Dedifferentiated amniotic fluid mesenchymal stem cell (primary cell): Measurements from ENCODE around the gene RCOR1.
"Not testable (repeated sequence)": the region's sequence is repeated elsewhere in the genome, so short reads cannot be mapped to it uniquely, and the experiment has no call there.

Source experiments
- DNase-seq: peaks from one replicate; pipeline ENCODE4 v3.0.0-alpha.2; 2016; ENCODE audit errors: extremely low spot score

Gene RCOR1

DNA sequence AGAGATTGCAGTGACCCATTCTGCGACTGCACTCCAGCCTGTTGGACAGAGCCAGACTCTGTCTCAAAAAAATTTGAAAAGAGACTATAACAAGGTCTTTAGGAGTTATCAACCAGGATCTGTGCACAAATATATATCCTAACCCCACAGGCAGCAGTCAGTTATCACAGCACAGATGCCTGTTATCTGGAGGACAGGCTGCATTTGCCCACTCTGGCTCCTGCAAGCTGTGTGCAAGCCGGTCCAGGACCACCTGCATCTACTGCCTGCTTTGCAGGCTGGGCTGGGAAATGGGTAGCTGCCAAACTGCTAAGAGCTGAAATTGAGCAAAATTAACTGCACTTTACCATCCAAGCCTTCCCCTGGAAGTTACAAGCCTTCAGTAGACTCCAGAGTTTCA lies 21.4 kb upstream of the RCOR1 start:
- no peak for DNase-seq

DNA sequence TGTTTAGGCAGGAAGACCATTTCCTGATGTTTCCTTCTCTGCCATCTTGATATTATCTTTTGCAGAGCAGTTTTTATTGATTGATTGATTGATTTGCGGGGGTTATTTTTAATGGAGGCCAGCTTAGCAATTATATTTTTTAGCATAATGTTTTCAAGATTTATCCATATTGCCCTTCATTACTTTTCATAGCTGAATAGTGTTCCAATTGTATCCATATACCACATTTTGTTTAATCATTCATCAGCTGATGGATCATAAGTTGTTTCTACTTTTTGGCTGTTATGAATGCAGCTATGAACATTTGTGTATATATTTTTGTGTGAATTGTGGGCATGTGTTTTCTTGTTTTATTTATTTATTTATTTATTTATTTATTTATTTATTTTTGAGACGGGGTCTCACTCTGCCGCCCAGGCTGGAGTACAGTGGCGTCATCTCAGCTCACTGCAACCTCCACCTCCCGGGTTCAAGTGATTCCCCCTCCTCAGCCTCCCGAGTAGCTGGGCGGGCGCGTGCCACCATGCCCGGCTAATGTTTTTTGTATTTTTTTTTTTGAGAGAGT lies 20.9 kb upstream of the RCOR1 start:
- DNase-seq: no peak

DNA sequence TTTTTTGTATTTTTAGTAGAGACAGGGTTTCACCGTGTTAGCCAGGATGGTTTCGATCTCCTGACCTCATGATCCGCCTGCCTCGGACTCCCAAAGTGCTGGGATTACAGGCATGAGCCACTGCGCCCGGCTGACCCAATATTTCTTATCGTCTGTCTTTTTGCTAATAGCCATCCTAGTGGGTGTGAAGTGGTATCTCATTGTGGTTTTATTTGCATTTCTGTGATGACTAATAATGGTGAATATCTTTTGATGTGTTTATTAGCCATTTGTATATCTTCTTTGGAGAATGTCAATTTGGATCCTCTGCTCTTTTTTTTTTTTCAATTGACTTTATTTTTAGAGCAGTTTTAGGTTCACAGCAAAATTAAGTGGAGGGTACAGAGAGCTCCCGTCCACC lies 19.3 kb upstream of the RCOR1 start:
- not testable (repeated sequence) for DNase-seq

GRCh38 chr14:102573591-102574046 lies 18.8 kb upstream of the RCOR1 start:
- no peak for DNase-seq

DNA sequence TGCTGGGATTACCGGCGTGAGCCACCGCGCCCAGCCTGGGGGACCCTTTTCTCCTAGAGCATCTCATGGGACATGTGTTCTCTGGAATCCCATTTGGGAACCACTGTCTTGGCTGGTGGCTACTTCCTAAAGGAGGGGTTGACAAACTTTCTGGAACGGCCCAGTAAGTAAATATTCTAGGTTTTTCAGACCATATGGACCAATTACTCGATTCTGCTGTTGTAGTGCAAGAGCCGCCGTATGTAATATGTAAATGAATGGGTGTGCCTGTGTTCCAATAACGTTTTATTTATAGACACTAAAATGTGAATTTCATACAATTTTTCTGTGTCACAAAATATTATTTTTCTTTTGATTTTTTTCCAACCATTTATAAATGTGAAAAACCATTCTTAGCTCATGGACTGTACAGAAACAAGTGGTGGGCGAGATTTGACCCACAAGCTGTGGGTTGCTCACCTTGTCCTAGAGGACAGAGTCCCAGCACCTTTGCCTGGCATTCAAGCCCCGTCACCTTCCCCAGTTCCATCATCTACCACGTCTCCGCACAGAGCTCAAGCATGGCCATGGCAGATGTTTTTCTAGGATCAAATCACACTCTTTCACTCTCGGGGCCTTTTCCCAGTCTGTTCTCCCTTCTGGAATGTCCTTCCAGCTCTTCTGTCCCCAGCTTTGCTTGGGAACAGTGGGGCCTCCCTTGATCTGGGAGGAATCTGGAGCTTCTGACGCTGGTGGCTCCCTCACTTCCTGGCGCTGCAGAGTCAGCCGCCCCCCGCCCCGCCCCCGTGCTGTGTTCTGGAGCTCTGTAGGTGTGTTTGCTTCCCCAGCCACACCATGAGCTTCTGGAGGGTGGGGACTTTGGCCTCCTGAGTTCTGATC lies 17.9 kb upstream of the RCOR1 start:
- no peak for DNase-seq

DNA sequence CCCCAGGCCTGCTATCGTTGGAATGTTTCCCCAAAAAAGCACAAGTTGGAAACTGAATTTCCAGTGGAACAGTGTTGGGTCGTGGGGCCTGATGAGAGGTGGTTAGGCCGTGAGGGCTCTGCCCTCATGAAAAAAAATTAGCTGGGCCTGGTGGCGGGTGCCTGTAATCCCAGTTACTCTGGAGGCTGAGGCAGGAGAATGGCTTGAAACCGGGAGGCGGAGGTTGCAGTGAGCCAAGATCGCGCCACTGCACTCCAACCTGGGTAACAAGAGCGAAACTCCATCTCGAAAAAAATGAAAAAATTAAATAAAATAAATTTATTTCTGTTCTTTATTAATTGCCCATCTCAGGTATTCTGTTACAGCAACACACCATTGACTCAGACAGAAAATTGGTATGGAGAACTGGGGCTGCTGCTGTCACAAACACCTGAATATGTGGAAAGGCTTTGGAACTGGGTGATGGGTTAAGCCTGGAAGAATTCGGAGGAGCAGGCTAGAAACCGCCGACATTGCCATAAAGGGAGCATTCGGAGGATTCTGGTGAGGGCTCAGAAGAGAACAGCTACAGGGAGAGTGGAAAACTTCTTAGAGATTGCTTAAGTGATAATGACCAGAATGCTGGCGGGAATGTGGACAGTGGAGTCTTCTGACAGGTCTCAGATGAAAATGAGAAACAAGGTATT lies 17.1 kb upstream of the RCOR1 start:
- DNase-seq: no peak

DNA sequence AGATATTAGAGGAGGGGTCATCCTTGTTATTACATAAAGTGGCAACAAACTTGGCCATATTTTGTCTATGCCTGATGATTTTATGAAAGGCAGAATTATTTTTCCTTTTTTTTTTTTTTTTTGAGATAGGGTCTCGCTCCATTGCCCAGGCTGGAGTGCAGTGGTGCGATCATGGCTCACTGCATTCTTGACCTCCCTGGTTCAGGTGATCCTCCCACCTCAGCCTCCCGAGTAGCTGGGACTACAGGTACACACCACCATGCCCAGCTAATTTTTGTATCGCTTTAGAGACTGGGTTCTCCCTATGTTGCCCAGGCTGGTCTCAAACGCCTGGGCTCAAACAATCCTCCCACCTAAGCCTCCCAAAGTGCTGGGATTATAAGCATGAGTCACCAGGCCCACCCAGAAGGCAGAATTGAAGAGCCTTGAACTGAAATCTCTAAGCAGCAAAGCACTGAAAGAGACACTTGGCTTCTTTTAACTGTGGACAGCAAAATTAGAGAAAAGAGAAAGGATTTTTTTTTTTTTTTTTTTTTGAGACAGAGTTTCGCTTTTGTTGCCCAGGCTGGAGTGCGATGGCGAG lies 16.5 kb upstream of the RCOR1 start:
- not testable (repeated sequence) for DNase-seq

GRCh38 chr14:102578821-102579220 lies 13.6 kb upstream of the RCOR1 start:
- DNase-seq: no peak

GRCh38 chr14:102579696-102580549 lies 12.5 kb upstream of the RCOR1 start:
- DNase-seq: peak; percentile 52

DNA sequence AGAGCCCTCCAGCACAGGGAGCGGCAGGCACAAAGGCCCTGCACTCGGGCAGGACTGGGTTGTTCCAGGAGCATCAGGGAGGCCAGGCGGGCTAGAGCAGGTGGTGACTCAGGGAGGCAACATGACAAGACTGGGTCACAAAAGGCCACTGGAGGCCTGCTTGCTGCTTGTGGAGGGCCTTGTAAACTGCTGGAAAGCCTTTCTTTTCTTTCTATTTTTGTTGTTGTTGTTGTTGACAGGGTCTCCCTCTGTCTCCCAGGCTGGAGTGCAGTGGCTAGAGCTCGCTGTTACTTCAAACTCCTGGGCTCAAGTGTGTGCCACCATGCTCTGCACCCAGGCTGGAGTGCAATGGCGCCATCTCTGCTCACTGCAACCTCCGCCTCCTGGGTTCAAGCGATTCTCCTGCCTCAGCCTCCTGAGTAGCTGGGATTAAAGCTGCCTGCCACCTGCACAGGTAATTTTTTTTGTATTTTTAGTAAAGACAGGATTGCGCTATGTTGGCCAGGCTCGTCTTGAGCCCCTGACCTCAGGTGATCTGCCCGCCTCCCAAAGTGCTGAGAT lies 11.8 kb upstream of the RCOR1 start:
- no peak for DNase-seq

- no peak for DNase-seq
These were observed 11.3 kb upstream of the RCOR1 start for GRCh38 chr14:102581193-102581592.

DNA sequence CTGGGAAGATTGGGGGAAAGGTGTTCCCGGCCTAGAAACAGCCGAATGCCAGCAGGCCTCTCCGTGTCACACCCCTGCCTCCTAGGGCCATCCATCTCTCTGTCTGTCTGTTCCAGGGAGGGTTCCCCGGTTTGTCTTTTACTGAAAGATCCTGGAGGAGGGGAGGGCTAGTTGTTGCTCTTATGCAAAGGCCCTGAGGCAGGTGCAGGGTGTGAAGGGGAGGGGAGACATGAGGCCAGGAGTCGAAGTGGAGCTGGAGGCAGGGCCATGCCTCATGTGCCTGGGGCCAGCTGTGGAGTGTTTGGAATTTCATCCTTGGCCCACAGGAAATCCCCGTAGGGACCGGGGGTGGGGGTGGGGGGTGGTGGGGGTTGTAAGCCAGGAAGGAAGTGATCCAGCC lies 8.7 kb upstream of the RCOR1 start:
- DNase-seq: no peak

DNA sequence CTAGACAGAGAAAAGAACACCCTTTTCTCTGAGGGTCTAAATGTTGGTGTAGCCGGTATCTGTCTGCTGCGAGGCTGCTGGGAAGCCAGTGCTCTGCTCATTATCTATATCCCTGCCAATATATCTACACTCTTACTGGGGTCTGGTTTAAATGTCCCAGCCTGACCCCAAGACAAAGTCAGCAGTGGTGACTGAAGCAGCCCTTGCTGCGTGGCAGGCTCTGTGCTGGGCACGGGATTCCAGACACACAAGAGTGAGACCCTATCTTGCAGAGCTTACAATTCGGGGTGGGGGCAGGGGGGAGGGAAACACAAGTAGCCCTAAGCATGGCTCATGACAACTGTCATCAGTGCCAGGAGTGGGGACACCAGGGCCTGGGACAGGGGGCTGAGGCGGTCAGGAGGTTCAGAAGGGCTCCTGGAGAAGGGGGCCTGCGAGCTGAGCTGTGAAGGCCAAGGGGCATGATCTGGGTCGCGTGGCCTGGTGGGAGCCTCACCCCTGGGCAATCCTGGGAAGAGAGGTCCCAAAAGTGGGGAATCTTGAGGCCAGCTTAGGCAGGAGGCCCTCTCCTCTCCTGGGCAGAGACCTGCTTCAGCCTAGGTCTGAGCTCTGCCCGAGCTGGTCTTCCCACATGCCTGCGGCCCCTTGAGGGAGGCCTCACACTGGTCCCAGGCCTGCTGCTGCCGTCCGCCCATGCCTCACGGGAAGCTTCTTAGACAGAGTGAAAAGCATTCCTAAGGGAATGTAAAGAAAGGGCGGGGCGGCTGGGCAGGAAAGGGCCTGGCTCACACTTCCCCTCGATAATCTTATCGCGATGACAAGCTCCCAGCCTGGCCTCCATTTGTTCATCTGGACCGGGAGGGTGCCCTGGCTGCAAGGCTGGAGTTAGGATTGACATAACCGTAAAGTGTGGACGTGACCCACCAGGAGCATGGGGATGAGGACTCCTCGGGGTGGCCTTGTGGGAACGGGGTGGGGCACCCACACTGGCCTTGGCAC lies 7.3 kb upstream of the RCOR1 start:
- DNase-seq: no peak

- no peak for DNase-seq
These were observed 5.9 kb upstream of the RCOR1 start for GRCh38 chr14:102586420-102587104.

DNA sequence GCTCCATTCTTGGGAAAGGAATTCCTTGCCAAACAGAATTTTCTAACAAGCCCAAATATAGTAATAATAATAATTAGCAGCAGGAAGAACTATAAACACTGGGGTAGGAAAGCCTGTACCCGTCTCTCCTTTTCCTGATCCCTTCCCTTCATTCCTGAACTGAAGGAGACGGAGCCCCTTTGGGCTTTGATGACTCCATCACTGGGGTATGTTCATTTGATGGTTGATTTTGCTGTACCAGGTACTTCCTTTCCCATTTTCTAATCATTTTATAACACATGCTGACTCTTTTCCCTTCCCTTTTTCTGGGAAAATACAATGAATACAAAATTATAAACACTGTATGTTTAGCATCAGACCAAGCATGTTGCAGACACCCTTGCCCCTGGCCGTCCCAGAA lies 3.6 kb upstream of the RCOR1 start:
- DNase-seq: no peak

DNA sequence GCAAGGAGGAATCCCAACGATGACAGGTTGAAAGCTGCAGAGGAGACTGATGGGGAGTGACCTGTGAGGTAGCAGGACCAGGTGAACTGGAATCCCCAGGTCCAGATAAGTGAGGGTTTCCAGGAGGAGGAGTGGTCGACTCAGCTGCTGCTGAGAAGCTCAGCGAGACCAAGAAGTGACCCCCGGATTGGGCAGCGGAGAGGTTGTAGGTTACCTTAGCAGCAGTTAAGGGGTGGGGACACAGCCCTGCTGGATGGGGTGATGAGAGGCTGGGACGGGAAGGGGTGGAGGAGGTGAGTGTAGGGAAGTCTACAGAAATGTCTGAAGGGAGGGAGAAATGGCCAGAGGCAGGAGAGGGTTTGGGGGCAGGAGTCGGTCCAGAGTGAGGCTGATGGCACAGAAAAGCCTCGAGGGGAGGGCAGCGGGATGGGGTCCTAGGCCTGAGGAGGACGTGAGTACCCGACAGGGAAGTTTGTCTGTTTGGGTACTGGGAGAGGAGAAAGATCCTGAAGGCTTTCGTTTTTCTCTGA lies 2.6 kb upstream of the RCOR1 start:
- DNase-seq: no peak

DNA sequence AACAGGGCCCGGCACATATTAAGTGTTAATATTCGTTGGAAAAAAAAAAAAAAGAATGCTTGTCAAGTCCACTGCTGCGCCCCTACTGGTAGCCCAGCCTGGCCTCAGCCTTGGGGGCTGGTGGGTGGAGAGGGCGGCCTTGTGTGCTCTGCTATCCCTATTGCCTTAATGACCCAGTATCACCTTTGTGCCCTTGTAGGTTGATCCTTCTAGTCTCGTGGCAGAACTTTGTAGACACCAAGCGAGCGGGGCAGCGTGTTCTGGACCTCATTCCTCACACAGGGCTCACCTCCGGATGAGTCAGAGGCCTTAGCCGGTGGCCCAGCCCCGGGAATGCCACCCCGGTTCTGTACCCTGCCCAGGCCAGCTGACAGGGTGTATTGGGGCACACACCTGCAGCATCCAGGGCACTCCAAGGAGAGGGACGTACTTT lies 1.8 kb upstream of the RCOR1 start:
- DNase-seq: no peak

DNA sequence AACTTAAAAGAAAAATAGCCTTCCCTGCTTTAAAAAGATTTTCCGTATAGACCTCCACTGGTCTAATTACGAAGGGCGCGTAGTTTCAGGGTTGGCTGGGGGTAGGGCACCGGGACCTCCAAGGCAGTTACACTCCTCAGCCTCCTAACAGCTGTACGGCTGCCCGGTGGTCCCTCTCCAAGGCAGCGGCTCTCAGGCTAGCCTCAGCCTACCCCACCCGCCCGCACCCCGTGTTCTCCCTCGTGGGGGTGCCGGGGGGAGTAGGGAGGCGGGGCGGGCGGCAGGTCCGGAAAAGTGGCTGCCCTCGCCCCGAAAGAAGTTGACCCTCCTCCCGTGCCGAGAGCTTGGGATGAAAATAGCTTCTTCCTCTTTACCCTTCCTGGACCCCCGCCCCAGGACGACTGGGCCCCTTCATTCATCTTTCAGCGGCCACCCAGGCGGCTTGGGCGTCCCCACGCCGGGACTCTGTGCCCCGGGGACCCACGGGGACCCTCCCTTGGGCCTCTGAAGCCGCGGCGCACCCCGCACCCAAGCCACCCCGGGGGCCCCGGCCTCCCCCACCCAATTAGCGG lies 991 bp upstream of the RCOR1 start:
- DNase-seq: no peak

- DNase-seq: no peak
These were observed 263 bp downstream of the RCOR1 start for GRCh38 chr14:102592763-102593060.
